Measurements from ENCODE around the gene IER5L. TPM values are rescaled to one million over a fixed set of nuclear protein-coding genes. Genes with fewer than 3 reads are reported as not detected.

IER5L gene
- total and polyA plus RNA-seq, 9 of the 15 experiments (the other 6 are each of a cell fraction or from before 2014, with no cell fraction given): 0.14 to 11.9 (median 0.52) TPM

GRCh38 chr9:129177791-129178567, at the start of gene IER5L (continued):
- no peak for TF ChIP-seq BRD9 (IDR thresholded peaks at IDR 0.05; ENCODE audit: low read depth, partially characterized antibody)
- TF ChIP-seq, protein P1, sequence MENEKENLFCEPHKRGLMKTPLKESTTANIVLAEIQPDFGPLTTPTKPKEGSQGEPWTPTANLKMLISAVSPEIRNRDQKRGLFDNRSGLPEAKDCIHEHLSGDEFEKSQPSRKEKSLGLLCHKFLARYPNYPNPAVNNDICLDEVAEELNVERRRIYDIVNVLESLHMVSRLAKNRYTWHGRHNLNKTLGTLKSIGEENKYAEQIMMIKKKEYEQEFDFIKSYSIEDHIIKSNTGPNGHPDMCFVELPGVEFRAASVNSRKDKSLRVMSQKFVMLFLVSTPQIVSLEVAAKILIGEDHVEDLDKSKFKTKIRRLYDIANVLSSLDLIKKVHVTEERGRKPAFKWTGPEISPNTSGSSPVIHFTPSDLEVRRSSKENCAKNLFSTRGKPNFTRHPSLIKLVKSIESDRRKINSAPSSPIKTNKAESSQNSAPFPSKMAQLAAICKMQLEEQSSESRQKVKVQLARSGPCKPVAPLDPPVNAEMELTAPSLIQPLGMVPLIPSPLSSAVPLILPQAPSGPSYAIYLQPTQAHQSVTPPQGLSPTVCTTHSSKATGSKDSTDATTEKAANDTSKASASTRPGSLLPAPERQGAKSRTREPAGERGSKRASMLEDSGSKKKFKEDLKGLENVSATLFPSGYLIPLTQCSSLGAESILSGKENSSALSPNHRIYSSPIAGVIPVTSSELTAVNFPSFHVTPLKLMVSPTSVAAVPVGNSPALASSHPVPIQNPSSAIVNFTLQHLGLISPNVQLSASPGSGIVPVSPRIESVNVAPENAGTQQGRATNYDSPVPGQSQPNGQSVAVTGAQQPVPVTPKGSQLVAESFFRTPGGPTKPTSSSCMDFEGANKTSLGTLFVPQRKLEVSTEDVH (IDR thresholded peaks at IDR 0.05; ENCODE audit: low read depth, partially characterized antibody): no peak
- no peak for TF ChIP-seq DACH1 (IDR thresholded peaks at IDR 0.05; ENCODE audit: partially characterized antibody)
- TF ChIP-seq ZNF184 (CRISPR knock-in tag; IDR thresholded peaks at IDR 0.05): no peak
- TF ChIP-seq ADNP (tag; IDR thresholded peaks at IDR 0.05): no peak
- 0 out of 2 replicates have a peak, but pooled peaks have one; percentile 4 for TF ChIP-seq SMC3 (conservative IDR thresholded peaks at IDR 0.05; ENCODE audit: insufficient read depth, low read depth, low read length)
- TF ChIP-seq MECOM (CRISPR knock-in tag; IDR thresholded peaks at IDR 0.05): no peak
- TF ChIP-seq, protein P2, sequence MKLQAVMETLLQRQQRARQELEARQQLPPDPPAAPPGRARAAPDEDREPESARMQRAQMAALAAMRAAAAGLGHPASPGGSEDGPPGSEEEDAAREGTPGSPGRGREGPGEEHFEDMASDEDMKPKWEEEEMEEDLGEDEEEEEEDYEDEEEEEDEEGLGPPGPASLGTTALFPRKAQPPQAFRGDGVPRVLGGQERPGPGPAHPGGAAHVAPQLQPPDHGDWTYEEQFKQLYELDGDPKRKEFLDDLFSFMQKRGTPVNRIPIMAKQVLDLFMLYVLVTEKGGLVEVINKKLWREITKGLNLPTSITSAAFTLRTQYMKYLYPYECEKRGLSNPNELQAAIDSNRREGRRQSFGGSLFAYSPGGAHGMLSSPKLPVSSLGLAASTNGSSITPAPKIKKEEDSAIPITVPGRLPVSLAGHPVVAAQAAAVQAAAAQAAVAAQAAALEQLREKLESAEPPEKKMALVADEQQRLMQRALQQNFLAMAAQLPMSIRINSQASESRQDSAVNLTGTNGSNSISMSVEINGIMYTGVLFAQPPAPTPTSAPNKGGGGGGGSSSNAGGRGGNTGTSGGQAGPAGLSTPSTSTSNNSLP (IDR thresholded peaks at IDR 0.05; ENCODE audit: borderline replicate concordance, low read depth, low read length): no peak
- TF ChIP-seq POLR2G (IDR thresholded peaks at IDR 0.05; ENCODE audit: low read depth, low read length): peak; percentile 100
- no peak for TF ChIP-seq CBFB (CRISPR knock-in tag; IDR thresholded peaks at IDR 0.05)
- TF ChIP-seq, protein P3, sequence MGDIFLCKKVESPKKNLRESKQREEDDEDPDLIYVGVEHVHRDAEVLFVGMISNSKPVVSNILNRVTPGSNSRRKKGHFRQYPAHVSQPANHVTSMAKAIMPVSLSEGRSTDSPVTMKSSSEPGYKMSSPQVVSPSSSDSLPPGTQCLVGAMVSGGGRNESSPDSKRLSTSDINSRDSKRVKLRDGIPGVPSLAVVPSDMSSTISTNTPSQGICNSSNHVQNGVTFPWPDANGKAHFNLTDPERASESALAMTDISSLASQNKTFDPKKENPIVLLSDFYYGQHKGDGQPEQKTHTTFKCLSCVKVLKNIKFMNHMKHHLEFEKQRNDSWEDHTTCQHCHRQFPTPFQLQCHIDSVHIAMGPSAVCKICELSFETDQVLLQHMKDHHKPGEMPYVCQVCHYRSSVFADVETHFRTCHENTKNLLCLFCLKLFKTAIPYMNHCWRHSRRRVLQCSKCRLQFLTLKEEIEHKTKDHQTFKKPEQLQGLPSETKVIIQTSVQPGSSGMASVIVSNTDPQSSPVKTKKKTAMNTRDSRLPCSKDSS (IDR thresholded peaks at IDR 0.05; ENCODE audit: low read depth, partially characterized antibody): no peak
- no peak for TF ChIP-seq ZFP30 (CRISPR knock-in tag; IDR thresholded peaks at IDR 0.05; ENCODE audit: borderline replicate concordance)
- no peak for TF ChIP-seq ZNF609 (CRISPR knock-in tag; IDR thresholded peaks at IDR 0.05; ENCODE audit: borderline replicate concordance)
- TF ChIP-seq, protein P4, sequence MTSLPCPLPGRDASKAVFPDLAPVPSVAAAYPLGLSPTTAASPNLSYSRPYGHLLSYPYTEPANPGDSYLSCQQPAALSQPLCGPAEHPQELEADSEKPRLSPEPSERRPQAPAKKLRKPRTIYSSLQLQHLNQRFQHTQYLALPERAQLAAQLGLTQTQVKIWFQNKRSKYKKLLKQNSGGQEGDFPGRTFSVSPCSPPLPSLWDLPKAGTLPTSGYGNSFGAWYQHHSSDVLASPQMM (CRISPR knock-in tag; IDR thresholded peaks at IDR 0.05): no peak

Data from K562 (cell line).